Measurements from ENCODE around the gene SNAPC5. TPM values are rescaled to one million over a fixed set of nuclear protein-coding genes. Genes with fewer than 3 reads are reported as not detected.

SNAPC5 gene
- total and polyA plus RNA-seq, 2 of the 13 experiments (the other 11 are each of a cell fraction or from before 2014, with no cell fraction given), result 14.8 to 36.2 TPM

GRCh38 chr15:66504563-66505429 is 7.2 kb upstream of the SNAPC5 start, which contains the start of the genes RPL4 and ZWILCH (continued):
- TF ChIP-seq ZNF280B (CRISPR knock-in tag; IDR thresholded peaks at IDR 0.05; ENCODE audit: borderline replicate concordance), result no peak; the same call in 1 of the 2 replicates
- TF ChIP-seq ZNF614 (CRISPR knock-in tag; IDR thresholded peaks at IDR 0.05; ENCODE audit: borderline replicate concordance), result peak; percentile 32; the same call in 1 of the 2 replicates
- TF ChIP-seq ZNF775 (CRISPR knock-in tag; IDR thresholded peaks at IDR 0.05; ENCODE audit: borderline replicate concordance), result no peak
- TF ChIP-seq ZNF605 (CRISPR knock-in tag; IDR thresholded peaks at IDR 0.05), result no peak
- no peak for TF ChIP-seq ZFP36 (IDR thresholded peaks at IDR 0.05; ENCODE audit: borderline replicate concordance, low read depth, low read length, partially characterized antibody)
- TF ChIP-seq ZNF451 (CRISPR knock-in tag; IDR thresholded peaks at IDR 0.05), result no peak
- no peak for TF ChIP-seq USF2 (IDR thresholded peaks at IDR 0.05; ENCODE audit: low read depth, low read length)
- no peak for TF ChIP-seq USF2 (CRISPR knock-in tag; IDR thresholded peaks at IDR 0.05; ENCODE audit: borderline replicate concordance)
- TF ChIP-seq ZBTB2 (CRISPR knock-in tag; IDR thresholded peaks at IDR 0.05; ENCODE audit: low read depth), result no peak; the same call in 1 of the 2 replicates
- TF ChIP-seq RNF2 (conservative IDR thresholded peaks at IDR 0.05; ENCODE audit: low read depth), result no peak
- TF ChIP-seq GLI4 (CRISPR knock-in tag; IDR thresholded peaks at IDR 0.05; ENCODE audit: borderline replicate concordance), result 0 out of 2 replicates have a peak, but pooled peaks have one; percentile 74
- TF ChIP-seq GATAD2A (CRISPR knock-in tag; IDR thresholded peaks at IDR 0.05), result peak; percentile 30; the same call in 1 of the 2 replicates
- no peak for TF ChIP-seq SP140L (CRISPR knock-in tag; IDR thresholded peaks at IDR 0.05; ENCODE audit: borderline replicate concordance)
- TF ChIP-seq ZNF543 (CRISPR knock-in tag; IDR thresholded peaks at IDR 0.05), result no peak
- TF ChIP-seq ELF1 (CRISPR knock-in tag; IDR thresholded peaks at IDR 0.05), result peak; percentile 44; the same call in 1 of the 2 replicates
- TF ChIP-seq ATF4 (CRISPR knock-in tag; IDR thresholded peaks at IDR 0.05), result peak in 1 of 2 experiments; percentile 47; a peak in 2 of 4 replicates
- no peak for TF ChIP-seq ZNF550 (CRISPR knock-in tag; IDR thresholded peaks at IDR 0.05; ENCODE audit: borderline replicate concordance)
- TF ChIP-seq XRCC5 (optimal IDR thresholded peaks at IDR 0.05; ENCODE audit: low read length), result no peak
- no peak for TF ChIP-seq SMAD1 (CRISPR knock-in tag; IDR thresholded peaks at IDR 0.05; ENCODE audit: borderline replicate concordance, low read depth)
- no peak for TF ChIP-seq HOXA7 (CRISPR knock-in tag; IDR thresholded peaks at IDR 0.05)
- TF ChIP-seq ZFP62 (CRISPR knock-in tag; IDR thresholded peaks at IDR 0.05), result no peak
- TF ChIP-seq GTF2F1 (IDR thresholded peaks at IDR 0.05; ENCODE audit: low read length), result peak; percentile 65; the same call in 1 of the 2 replicates
- no peak; the same call in 1 of the 2 replicates for TF ChIP-seq ZNF607 (CRISPR knock-in tag; IDR thresholded peaks at IDR 0.05; ENCODE audit: borderline replicate concordance)
- peak; percentile 14; the same call in 1 of the 2 replicates for TF ChIP-seq FOXK1 (CRISPR knock-in tag; IDR thresholded peaks at IDR 0.05; ENCODE audit: borderline replicate concordance, low read depth)

Measured in HepG2 (cell line).